K562 (cell line): Measurements from ENCODE around the gene COL16A1. TPM values are rescaled to one million over a fixed set of nuclear protein-coding genes. Genes with fewer than 3 reads are reported as not detected.

ENCODE experiments used
- CC2D1A ChIP-seq: fragments of 450-650 bp; IDR thresholded peaks from 2 replicates; pipeline ENCODE4 v1.6.1; 2017; ENCODE audit warnings: mild to moderate bottlenecking
- FOS ChIP-seq: IDR thresholded peaks from 3 replicates; pipeline ENCODE4 v1.6.1; 2011; ENCODE audit not compliant: insufficient read length; ENCODE audit errors: extremely low read depth
- HMG20A ChIP-seq: fragments of 450-650 bp; formaldehyde crosslinking; conservative IDR thresholded peaks from 2 replicates; pipeline ENCODE4 v1.4.0; 2020; ENCODE audit warnings: mild to moderate bottlenecking, mixed read lengths
- KDM4B ChIP-seq, 2 experiments: fragments of 450-650 bp in 1 of 2; sonication (generic) in 1 of 2; IDR thresholded peaks; 2 replicates each; pipeline ENCODE4 v1.6.1; 2016 to 2017; ENCODE audit warnings: borderline replicate concordance in 2 of 2, antibody characterized with exemption in 1 of 2, low read depth in 1 of 2, mild to moderate bottlenecking in 1 of 2
- NFE2 ChIP-seq: IDR thresholded peaks from 2 replicates; pipeline ENCODE4 v1.6.1; 2014; ENCODE audit warnings: antibody characterized with exemption, low read depth
- PPARD ChIP-seq: fragments of 250-450 bp; sonication (Bioruptor Pico); IDR thresholded peaks from 2 replicates; pipeline ENCODE4 v1.8.0; 2022; ENCODE audit warnings: inconsistent platforms, mild to moderate bottlenecking, moderate library complexity
- SMARCB1 ChIP-seq: IDR thresholded peaks from 2 replicates; pipeline ENCODE4 v1.6.1; 2011; ENCODE audit warnings: improper control_type of control experiment, low read depth; ENCODE audit not compliant: insufficient read length
- ZNF143 ChIP-seq: sonication (generic); formaldehyde crosslinking; IDR thresholded peaks from 2 replicates; pipeline ENCODE4 v1.9.0; 2022; ENCODE audit warnings: mild to moderate bottlenecking, missing genetic modification reagents
- polyA plus RNA-seq, 8 experiments: library from polyadenylated mRNA; depleted of rRNA in 4 of 8; stranded (reverse) in 5 of 8; unstranded in 3 of 8; fragments of >200 nt; fragmentation: Nextera tagmentation in 2 of 8; fragmentation: Illumina TruSeq in 1 of 8; extraction: Ambion mirVana in 2 of 8; extraction: Trizol in 1 of 8; gene quantifications; 2 replicates each; pipeline versions ENCODE4 v1.2.1 to v1.2.3, GENCODE V29; 2011 to 2014; ENCODE audit warnings: inconsistent platforms in 1 of 8, missing spikeins in 1 of 8
- total RNA-seq, 7 experiments: library from RNA; depleted of rRNA in 6 of 7; stranded (reverse); fragments of >200 nt in 6 of 7; fragmentation: Illumina TruSeq in 2 of 7; extraction: Trizol in 2 of 7; gene quantifications; 2 replicates each; pipeline versions ENCODE4 v1.2.1 to v1.2.3, GENCODE V29; 2011 to 2021; ENCODE audit warnings: low replicate concordance in 1 of 7
- TF ChIP-seq, protein P1 (sequence below): fragments of 450-650 bp; IDR thresholded peaks from 2 replicates; pipeline ENCODE4 v1.6.1; 2016; ENCODE audit warnings: mild to moderate bottlenecking, moderate library complexity
- TF ChIP-seq, protein P2 (sequence below): fragments of 450-650 bp; formaldehyde crosslinking; conservative IDR thresholded peaks from 2 replicates; pipeline ENCODE4 v1.4.0; 2022; ENCODE audit warnings: mild to moderate bottlenecking, missing genetic modification characterization
- TF ChIP-seq, protein P3 (sequence below): fragments of 250-450 bp; sonication (Bioruptor Pico); IDR thresholded peaks from 2 replicates; pipeline ENCODE4 v1.8.0; 2022; ENCODE audit warnings: inconsistent platforms

Gene COL16A1
- total and polyA plus RNA-seq, 9 of the 15 experiments (the other 6 are each of a cell fraction or from before 2014, with no cell fraction given) = 0.11 to 0.60 (median 0.11) TPM; not detected in 6

GRCh38 chr1:31671561-31672201 is 32.1 kb downstream of the COL16A1 start (continued):
- no peak for TF ChIP-seq PPARD
- no peak for TF ChIP-seq SMARCB1
- TF ChIP-seq, protein P1, sequence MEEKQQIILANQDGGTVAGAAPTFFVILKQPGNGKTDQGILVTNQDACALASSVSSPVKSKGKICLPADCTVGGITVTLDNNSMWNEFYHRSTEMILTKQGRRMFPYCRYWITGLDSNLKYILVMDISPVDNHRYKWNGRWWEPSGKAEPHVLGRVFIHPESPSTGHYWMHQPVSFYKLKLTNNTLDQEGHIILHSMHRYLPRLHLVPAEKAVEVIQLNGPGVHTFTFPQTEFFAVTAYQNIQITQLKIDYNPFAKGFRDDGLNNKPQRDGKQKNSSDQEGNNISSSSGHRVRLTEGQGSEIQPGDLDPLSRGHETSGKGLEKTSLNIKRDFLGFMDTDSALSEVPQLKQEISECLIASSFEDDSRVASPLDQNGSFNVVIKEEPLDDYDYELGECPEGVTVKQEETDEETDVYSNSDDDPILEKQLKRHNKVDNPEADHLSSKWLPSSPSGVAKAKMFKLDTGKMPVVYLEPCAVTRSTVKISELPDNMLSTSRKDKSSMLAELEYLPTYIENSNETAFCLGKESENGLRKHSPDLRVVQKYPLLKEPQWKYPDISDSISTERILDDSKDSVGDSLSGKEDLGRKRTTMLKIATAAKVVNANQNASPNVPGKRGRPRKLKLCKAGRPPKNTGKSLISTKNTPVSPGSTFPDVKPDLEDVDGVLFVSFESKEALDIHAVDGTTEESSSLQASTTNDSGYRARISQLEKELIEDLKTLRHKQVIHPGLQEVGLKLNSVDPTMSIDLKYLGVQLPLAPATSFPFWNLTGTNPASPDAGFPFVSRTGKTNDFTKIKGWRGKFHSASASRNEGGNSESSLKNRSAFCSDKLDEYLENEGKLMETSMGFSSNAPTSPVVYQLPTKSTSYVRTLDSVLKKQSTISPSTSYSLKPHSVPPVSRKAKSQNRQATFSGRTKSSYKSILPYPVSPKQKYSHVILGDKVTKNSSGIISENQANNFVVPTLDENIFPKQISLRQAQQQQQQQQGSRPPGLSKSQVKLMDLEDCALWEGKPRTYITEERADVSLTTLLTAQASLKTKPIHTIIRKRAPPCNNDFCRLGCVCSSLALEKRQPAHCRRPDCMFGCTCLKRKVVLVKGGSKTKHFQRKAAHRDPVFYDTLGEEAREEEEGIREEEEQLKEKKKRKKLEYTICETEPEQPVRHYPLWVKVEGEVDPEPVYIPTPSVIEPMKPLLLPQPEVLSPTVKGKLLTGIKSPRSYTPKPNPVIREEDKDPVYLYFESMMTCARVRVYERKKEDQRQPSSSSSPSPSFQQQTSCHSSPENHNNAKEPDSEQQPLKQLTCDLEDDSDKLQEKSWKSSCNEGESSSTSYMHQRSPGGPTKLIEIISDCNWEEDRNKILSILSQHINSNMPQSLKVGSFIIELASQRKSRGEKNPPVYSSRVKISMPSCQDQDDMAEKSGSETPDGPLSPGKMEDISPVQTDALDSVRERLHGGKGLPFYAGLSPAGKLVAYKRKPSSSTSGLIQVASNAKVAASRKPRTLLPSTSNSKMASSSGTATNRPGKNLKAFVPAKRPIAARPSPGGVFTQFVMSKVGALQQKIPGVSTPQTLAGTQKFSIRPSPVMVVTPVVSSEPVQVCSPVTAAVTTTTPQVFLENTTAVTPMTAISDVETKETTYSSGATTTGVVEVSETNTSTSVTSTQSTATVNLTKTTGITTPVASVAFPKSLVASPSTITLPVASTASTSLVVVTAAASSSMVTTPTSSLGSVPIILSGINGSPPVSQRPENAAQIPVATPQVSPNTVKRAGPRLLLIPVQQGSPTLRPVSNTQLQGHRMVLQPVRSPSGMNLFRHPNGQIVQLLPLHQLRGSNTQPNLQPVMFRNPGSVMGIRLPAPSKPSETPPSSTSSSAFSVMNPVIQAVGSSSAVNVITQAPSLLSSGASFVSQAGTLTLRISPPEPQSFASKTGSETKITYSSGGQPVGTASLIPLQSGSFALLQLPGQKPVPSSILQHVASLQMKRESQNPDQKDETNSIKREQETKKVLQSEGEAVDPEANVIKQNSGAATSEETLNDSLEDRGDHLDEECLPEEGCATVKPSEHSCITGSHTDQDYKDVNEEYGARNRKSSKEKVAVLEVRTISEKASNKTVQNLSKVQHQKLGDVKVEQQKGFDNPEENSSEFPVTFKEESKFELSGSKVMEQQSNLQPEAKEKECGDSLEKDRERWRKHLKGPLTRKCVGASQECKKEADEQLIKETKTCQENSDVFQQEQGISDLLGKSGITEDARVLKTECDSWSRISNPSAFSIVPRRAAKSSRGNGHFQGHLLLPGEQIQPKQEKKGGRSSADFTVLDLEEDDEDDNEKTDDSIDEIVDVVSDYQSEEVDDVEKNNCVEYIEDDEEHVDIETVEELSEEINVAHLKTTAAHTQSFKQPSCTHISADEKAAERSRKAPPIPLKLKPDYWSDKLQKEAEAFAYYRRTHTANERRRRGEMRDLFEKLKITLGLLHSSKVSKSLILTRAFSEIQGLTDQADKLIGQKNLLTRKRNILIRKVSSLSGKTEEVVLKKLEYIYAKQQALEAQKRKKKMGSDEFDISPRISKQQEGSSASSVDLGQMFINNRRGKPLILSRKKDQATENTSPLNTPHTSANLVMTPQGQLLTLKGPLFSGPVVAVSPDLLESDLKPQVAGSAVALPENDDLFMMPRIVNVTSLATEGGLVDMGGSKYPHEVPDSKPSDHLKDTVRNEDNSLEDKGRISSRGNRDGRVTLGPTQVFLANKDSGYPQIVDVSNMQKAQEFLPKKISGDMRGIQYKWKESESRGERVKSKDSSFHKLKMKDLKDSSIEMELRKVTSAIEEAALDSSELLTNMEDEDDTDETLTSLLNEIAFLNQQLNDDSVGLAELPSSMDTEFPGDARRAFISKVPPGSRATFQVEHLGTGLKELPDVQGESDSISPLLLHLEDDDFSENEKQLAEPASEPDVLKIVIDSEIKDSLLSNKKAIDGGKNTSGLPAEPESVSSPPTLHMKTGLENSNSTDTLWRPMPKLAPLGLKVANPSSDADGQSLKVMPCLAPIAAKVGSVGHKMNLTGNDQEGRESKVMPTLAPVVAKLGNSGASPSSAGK = no peak
- no peak for TF ChIP-seq CC2D1A
- TF ChIP-seq, protein P2, sequence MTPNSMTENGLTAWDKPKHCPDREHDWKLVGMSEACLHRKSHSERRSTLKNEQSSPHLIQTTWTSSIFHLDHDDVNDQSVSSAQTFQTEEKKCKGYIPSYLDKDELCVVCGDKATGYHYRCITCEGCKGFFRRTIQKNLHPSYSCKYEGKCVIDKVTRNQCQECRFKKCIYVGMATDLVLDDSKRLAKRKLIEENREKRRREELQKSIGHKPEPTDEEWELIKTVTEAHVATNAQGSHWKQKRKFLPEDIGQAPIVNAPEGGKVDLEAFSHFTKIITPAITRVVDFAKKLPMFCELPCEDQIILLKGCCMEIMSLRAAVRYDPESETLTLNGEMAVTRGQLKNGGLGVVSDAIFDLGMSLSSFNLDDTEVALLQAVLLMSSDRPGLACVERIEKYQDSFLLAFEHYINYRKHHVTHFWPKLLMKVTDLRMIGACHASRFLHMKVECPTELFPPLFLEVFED = no peak
- no peak for TF ChIP-seq HMG20A (CRISPR knock-in tag)
- TF ChIP-seq ZNF143 (CRISPR knock-in tag) = no peak
- TF ChIP-seq FOS = no peak
- TF ChIP-seq, protein P3, sequence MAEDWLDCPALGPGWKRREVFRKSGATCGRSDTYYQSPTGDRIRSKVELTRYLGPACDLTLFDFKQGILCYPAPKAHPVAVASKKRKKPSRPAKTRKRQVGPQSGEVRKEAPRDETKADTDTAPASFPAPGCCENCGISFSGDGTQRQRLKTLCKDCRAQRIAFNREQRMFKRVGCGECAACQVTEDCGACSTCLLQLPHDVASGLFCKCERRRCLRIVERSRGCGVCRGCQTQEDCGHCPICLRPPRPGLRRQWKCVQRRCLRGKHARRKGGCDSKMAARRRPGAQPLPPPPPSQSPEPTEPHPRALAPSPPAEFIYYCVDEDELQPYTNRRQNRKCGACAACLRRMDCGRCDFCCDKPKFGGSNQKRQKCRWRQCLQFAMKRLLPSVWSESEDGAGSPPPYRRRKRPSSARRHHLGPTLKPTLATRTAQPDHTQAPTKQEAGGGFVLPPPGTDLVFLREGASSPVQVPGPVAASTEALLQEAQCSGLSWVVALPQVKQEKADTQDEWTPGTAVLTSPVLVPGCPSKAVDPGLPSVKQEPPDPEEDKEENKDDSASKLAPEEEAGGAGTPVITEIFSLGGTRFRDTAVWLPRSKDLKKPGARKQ (CRISPR knock-in tag) = no peak
- no peak for TF ChIP-seq NFE2
- TF ChIP-seq KDM4B (IDR thresholded peaks at IDR 0.05; ENCODE audit: borderline replicate concordance in 2 of 2, low read depth in 1 of 2) = no peak
